HepG2 (cell line): Measurements from ENCODE around the gene ZDHHC7.

Source experiments
- CTCF ChIP-seq: sonication (generic); formaldehyde crosslinking; IDR thresholded peaks from 2 replicates; pipeline ENCODE4 v1.5.0; 2020; ENCODE audit warnings: mild to moderate bottlenecking, missing genetic modification reagents, moderate library complexity
- DR1 ChIP-seq: sonication (generic); formaldehyde crosslinking; IDR thresholded peaks from 2 replicates; pipeline ENCODE4 v1.8.0; 2021; ENCODE audit warnings: mild to moderate bottlenecking, missing genetic modification reagents, inconsistent platforms
- FOXJ3 ChIP-seq: sonication (generic); formaldehyde crosslinking; IDR thresholded peaks from 2 replicates; pipeline ENCODE4 v1.4.0; 2020; ENCODE audit warnings: missing genetic modification reagents, mild to moderate bottlenecking, borderline replicate concordance
- GMEB2 ChIP-seq: IDR thresholded peaks from 2 replicates; pipeline ENCODE4 v1.6.1; 2016; ENCODE audit warnings: missing biosample characterization, missing genetic modification reagents, low read depth
- HMGXB4 ChIP-seq, 2 experiments: sonication (generic) in 1 of 2; formaldehyde crosslinking in 1 of 2; IDR thresholded peaks; 2 replicates each; pipeline versions ENCODE4 v1.4.0 to v1.6.1; 2018 to 2020; ENCODE audit warnings: missing genetic modification reagents in 2 of 2, borderline replicate concordance in 1 of 2, low read depth in 1 of 2, mild to moderate bottlenecking in 1 of 2, missing biosample characterization in 1 of 2
- POLR2A ChIP-seq, 2 experiments: IDR thresholded peaks; 2 replicates each; pipeline ENCODE4 v1.6.1; 2011; ENCODE audit warnings: low read depth in 2 of 2, low read length in 2 of 2, mild to moderate bottlenecking in 1 of 2, moderate library complexity in 1 of 2; ENCODE audit not compliant: insufficient read depth in 1 of 2
- REST ChIP-seq, 2 experiments: IDR thresholded peaks; 2 replicates each; pipeline ENCODE4 v1.6.1; 2011 to 2012; ENCODE audit warnings: low read length in 2 of 2, borderline replicate concordance in 1 of 2, low read depth in 1 of 2, mild to moderate bottlenecking in 1 of 2, moderate library complexity in 1 of 2
- SMARCE1 ChIP-seq: fragments of 450-650 bp; IDR thresholded peaks from 2 replicates; pipeline ENCODE4 v1.6.1; 2017; ENCODE audit warnings: borderline replicate concordance
- SRF ChIP-seq: IDR thresholded peaks from 2 replicates; pipeline ENCODE4 v1.6.1; 2011; ENCODE audit warnings: mild to moderate bottlenecking, low read depth, low read length, moderate library complexity
- ZC3H4 ChIP-seq: sonication (generic); formaldehyde crosslinking; IDR thresholded peaks from 2 replicates; pipeline ENCODE4 v1.4.0; 2020; ENCODE audit warnings: missing genetic modification reagents, borderline replicate concordance
- ZNF530 ChIP-seq: sonication (generic); formaldehyde crosslinking; IDR thresholded peaks from 2 replicates; pipeline ENCODE4 v1.5.0; 2020; ENCODE audit warnings: low read depth, mild to moderate bottlenecking, missing genetic modification reagents
- ZNF777 ChIP-seq: sonication (generic); formaldehyde crosslinking; IDR thresholded peaks from 2 replicates; pipeline ENCODE4 v1.4.0; 2020; ENCODE audit warnings: missing genetic modification reagents

- TF ChIP-seq CTCF (no peak), SRF (no peak), DR1 (CRISPR knock-in tag) (no peak), ZNF777 (CRISPR knock-in tag) (no peak), POLR2A (IDR thresholded peaks at IDR 0.05; ENCODE audit: insufficient read depth in 1 of 2, low read depth in 2 of 2, low read length in 2 of 2) (no peak), FOXJ3 (CRISPR knock-in tag) (no peak), ZC3H4 (CRISPR knock-in tag) (no peak), HMGXB4 (CRISPR knock-in tag; IDR thresholded peaks at IDR 0.05; ENCODE audit: borderline replicate concordance in 1 of 2, low read depth in 1 of 2) (no peak), ZNF530 (CRISPR knock-in tag) (no peak), GMEB2 (CRISPR knock-in tag) (no peak), SMARCE1 (no peak), REST (IDR thresholded peaks at IDR 0.05; ENCODE audit: borderline replicate concordance in 1 of 2, low read depth in 1 of 2, low read length in 2 of 2) (no peak)
These were observed 3.0 kb upstream of the ZDHHC7 start for GRCh38 chr16:85014311-85014710.
